ENCODE results near the gene ELMOD3. TPM values are rescaled to one million over a fixed set of nuclear protein-coding genes. Genes with fewer than 3 reads are reported as not detected.
A peak's percentile ranks its signal among the peaks of the same experiment; 100 is the strongest.

ELMOD3 gene
- total RNA-seq, 4 donors from 2014 or later, result 17.4 to 21.5 (median 18.3) TPM

DNA sequence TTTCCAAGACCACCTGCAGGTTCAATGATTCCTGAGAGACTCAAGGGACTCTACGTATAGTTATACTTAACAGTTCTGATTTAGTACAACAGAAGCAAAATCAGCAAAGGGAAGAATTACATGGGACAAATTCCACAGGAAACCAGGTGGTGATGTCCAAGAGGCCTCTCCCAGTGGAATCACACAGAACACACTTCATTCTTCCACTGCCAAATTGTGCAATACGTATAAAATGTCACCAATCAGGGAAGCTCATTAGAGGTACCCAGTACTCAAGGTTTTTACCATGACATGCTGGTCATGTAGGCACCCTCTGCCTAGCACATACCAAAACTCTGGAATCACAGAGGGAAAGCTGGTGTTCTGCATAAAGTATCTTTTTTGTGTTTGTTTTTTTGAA is 33.2 kb downstream of the ELMOD3 start:
- TF ChIP-seq EP300 (IDR thresholded peaks at IDR 0.05) (no peak), CTCF (IDR thresholded peaks at IDR 0.05) (no peak), POLR2A (IDR thresholded peaks at IDR 0.05; ENCODE audit: low read depth) (no peak), POLR2AphosphoS5 (IDR thresholded peaks at IDR 0.05) (no peak)
- Histone ChIP-seq H3K4me1 (no peaks in the 10 kb centered on the region), H3K4me3 (no peak overlapping the region), H3K36me3 (peaks cover 21 to 88% (median 84%) of the 10 kb centered on the region in 4 donors), H3K27ac (replicated peaks in 1 of 4) (no peak overlapping the region), H3K9me3 (no peaks in the 10 kb centered on the region), H3K27me3 (no peaks in the 10 kb centered on the region)
- no peak for DNase-seq (ENCODE audit: extremely low spot score)
- intact Hi-C loops (cut with DNase I), result no loop called here
- WGBS, result 80% methylated on average over 2 of the region's 2 CpGs

GRCh38 chr2:85388878-85389538 is 34.4 kb downstream of the ELMOD3 start:
- WGBS, result 91% methylated on average over 9 of the region's 9 CpGs
- no peak for DNase-seq (ENCODE audit: extremely low spot score)
- H3K4me3 ChIP-seq, result no peak overlapping the region
- H3K36me3 ChIP-seq, result peaks cover 21 to 82% (median 77%) of the 10 kb centered on the region in 4 donors
- no peak for TF ChIP-seq POLR2A (IDR thresholded peaks at IDR 0.05; ENCODE audit: low read depth)
- no peak for TF ChIP-seq CTCF (IDR thresholded peaks at IDR 0.05)
- TF ChIP-seq EP300 (IDR thresholded peaks at IDR 0.05), result no peak
- no peak for TF ChIP-seq POLR2AphosphoS5 (IDR thresholded peaks at IDR 0.05)
- H3K27ac ChIP-seq (replicated peaks in 1 of 4), result no peak overlapping the region
- intact Hi-C loops (cut with DNase I), result no loop called here
- peaks cover 0 to 3% (median 0%) of the 10 kb centered on the region in 4 donors for H3K4me1 ChIP-seq
- no peaks in the 10 kb centered on the region for H3K27me3 ChIP-seq
- no peaks in the 10 kb centered on the region for H3K9me3 ChIP-seq

- Histone ChIP-seq H3K9me3 (no peaks in the 10 kb centered on the region), H3K4me1 (peaks cover 0 to 13% (median 6%) of the 10 kb centered on the region in 4 donors), H3K36me3 (peaks cover 18 to 65% (median 58%) of the 10 kb centered on the region in 4 donors), H3K27me3 (no peaks in the 10 kb centered on the region), H3K4me3 (no peak overlapping the region), H3K27ac (replicated peaks in 1 of 4) (no peak overlapping the region)
- intact Hi-C loops (cut with DNase I), result no loop called here
- no peak for DNase-seq (ENCODE audit: extremely low spot score)
- 70% methylated on average over 6 of the region's 11 CpGs for WGBS
- TF ChIP-seq EP300 (IDR thresholded peaks at IDR 0.05), result no peak
- TF ChIP-seq CTCF (IDR thresholded peaks at IDR 0.05), result peak; percentile 51 to 63 (median 57)
Measured at GRCh38 chr2:85390941-85391669, 36.5 kb downstream of the ELMOD3 start.

DNA sequence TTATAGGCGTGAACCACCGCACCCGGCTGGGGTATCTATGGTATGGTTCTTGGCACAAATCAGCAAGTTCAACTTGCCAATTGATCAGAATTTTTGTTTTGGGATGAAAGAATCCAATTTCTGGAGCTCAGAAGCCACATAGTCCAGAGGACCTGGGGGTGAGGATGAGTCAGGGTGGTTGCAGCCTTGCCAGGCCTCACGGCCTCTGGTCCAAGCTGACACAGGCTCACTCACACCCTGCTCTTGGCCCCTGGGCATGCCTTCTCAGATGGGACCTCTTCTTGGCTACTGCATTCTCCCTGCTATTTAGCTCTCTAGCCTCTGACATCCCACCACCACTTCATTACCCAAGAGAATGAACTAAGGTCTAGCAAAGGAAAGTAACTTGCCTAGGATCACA is 39.3 kb downstream of the ELMOD3 start:
- Histone ChIP-seq H3K4me1 (peaks cover 0 to 26% (median 21%) of the 10 kb centered on the region in 4 donors), H3K9me3 (no peaks in the 10 kb centered on the region), H3K36me3 (peaks cover 9 to 44% (median 33%) of the 10 kb centered on the region in 4 donors), H3K27ac (replicated peaks in 1 of 4) (no peak overlapping the region), H3K27me3 (no peaks in the 10 kb centered on the region), H3K4me3 (no peak overlapping the region)
- TF ChIP-seq POLR2AphosphoS5 (IDR thresholded peaks at IDR 0.05) (no peak), EP300 (IDR thresholded peaks at IDR 0.05) (no peak), POLR2A (IDR thresholded peaks at IDR 0.05; ENCODE audit: low read depth) (no peak), CTCF (IDR thresholded peaks at IDR 0.05) (no peak)
- 88% methylated on average over 4 of the region's 4 CpGs for WGBS
- no peak for DNase-seq (ENCODE audit: extremely low spot score)
- intact Hi-C loops (cut with DNase I), result no loop called here
